Mucosa of stomach (tissue), 1 donor: ENCODE data around the gene ATAD3B.
"Not testable (repeated sequence)": the region's sequence is repeated elsewhere in the genome, so short reads cannot be mapped to it uniquely, and the experiment has no call there.

ENCODE experiments used
- H3K27me3 ChIP-seq: one replicate; pipeline ENCODE4 v1.7.0; 2013; ENCODE audit warnings: mild to moderate bottlenecking, low read length; ENCODE audit not compliant: control insufficient read depth, insufficient read depth
- H3K36me3 ChIP-seq: one replicate; pipeline ENCODE4 v1.7.0; 2013; ENCODE audit warnings: low read length; ENCODE audit not compliant: control insufficient read depth, insufficient read depth
- H3K4me1 ChIP-seq: one replicate; pipeline ENCODE4 v1.7.0; 2013; ENCODE audit warnings: mild to moderate bottlenecking, low read length; ENCODE audit not compliant: control insufficient read depth, insufficient read depth
- H3K4me3 ChIP-seq: one replicate; pipeline ENCODE4 v1.7.0; 2013; ENCODE audit warnings: low read length
- H3K9ac ChIP-seq: one replicate; pipeline ENCODE4 v1.7.0; 2013; ENCODE audit warnings: mild to moderate bottlenecking, low read length, moderate library complexity
- H3K9me3 ChIP-seq: one replicate; pipeline ENCODE4 v1.7.0; 2013; ENCODE audit warnings: mild to moderate bottlenecking, low read length, moderate library complexity; ENCODE audit not compliant: control insufficient read depth
- donor health status: Pancreatic carcinoma.

ATAD3B gene

DNA sequence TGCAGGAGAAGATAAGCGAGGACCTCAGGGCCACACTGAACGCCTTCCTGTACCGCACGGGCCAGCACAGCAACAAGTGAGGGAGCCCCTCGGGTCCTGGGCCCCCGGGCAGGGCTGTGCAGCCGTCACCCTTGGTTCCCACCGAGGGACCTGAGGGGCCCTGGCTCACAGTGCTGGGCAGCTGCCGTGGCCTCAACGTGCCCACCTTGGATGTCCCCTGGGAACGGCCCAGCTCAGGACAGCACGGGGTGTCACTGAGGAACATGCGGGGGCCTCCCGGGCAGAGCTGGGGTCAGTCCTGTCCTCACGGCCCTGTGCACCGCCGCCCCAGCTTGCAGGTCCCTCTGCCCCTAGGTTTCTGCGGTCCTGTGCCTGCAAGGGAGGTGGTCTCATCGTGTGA is 12.4 kb upstream of the ATAD3B start:
- H3K9ac ChIP-seq, H3K27me3 ChIP-seq, H3K9me3 ChIP-seq, H3K36me3 ChIP-seq, H3K4me3 ChIP-seq, H3K4me1 ChIP-seq: not testable (repeated sequence)

- not testable (repeated sequence) for H3K27me3 ChIP-seq, H3K36me3 ChIP-seq, H3K4me3 ChIP-seq, H3K4me1 ChIP-seq, H3K9me3 ChIP-seq, H3K9ac ChIP-seq
Observed at GRCh38 chr1:1459711-1460110, 11.9 kb upstream of the ATAD3B start.

GRCh38 chr1:1460540-1461130 is 10.9 kb upstream of the ATAD3B start:
- H3K4me1 ChIP-seq = peaks cover 3% of the 10 kb centered on the region
- no peak overlapping the region for H3K4me3 ChIP-seq

GRCh38 chr1:1461721-1462317 is 9.7 kb upstream of the ATAD3B start:
- Histone ChIP-seq H3K4me3 (no peak overlapping the region), H3K36me3 (no peaks in the 10 kb centered on the region), H3K4me1 (peaks cover 3% of the 10 kb centered on the region), H3K9ac (no peak overlapping the region), H3K27me3 (no peaks in the 10 kb centered on the region), H3K9me3 (no peaks in the 10 kb centered on the region)

More at GRCh38 chr1:1460540-1461130, 10.9 kb upstream of the ATAD3B start:
- no peaks in the 10 kb centered on the region for H3K27me3 ChIP-seq
- H3K9me3 ChIP-seq = no peaks in the 10 kb centered on the region
- H3K36me3 ChIP-seq = no peaks in the 10 kb centered on the region
- H3K9ac ChIP-seq = no peak overlapping the region

- Histone ChIP-seq H3K9ac (no peak overlapping the region), H3K9me3 (no peaks in the 10 kb centered on the region), H3K4me1 (peaks cover 3% of the 10 kb centered on the region), H3K36me3 (no peaks in the 10 kb centered on the region), H3K4me3 (no peak overlapping the region), H3K27me3 (no peaks in the 10 kb centered on the region)
Observed at GRCh38 chr1:1462318-1462966, 9.1 kb upstream of the ATAD3B start.

GRCh38 chr1:1463312-1463711 is 8.3 kb upstream of the ATAD3B start:
- H3K4me1 ChIP-seq = peaks cover 3% of the 10 kb centered on the region
- no peak overlapping the region for H3K4me3 ChIP-seq
- H3K27me3 ChIP-seq = no peaks in the 10 kb centered on the region
- H3K9me3 ChIP-seq = no peaks in the 10 kb centered on the region
- no peaks in the 10 kb centered on the region for H3K36me3 ChIP-seq
- H3K9ac ChIP-seq = no peak overlapping the region

GRCh38 chr1:1468196-1468985 is 3.2 kb upstream of the ATAD3B start:
- H3K9me3 ChIP-seq, H3K36me3 ChIP-seq, H3K4me3 ChIP-seq, H3K27me3 ChIP-seq, H3K4me1 ChIP-seq, H3K9ac ChIP-seq: not testable (repeated sequence)

DNA sequence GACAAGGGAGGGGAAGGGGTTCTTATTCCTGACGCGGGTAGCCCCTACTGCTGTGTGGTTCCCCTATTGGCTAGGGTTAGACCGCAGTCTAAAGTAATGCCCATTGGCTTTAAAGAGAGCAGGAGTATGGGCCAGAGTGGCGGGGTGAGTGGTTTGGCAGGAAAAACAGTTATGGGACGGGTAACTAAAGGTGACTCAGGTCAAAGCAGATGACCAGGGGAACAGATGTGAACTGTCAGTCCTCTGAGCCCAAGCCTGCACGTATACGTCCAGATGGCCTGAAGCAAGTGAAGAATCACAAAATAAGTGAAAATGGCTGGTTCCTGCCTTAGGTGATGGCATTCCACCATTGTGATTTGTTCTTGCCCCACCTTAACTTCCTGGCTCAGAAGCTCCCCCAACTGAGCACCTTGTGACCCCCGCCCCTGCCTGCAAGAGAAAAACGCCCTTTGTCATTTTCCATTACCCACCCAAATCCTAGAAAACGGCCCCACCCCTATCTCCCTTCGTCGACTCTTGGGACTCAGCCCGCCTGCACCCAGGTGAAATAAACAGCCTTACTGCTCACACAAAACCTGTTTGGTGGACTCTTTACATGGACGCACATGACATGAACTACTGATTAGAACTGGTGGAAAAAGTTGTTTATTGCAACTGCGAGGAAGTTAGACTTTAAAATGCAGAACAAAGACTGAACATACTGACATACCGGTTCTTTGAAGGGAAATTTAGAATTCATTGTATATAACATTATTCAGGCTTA is 758 bp upstream of the ATAD3B start:
- H3K27me3 ChIP-seq = no peaks in the 10 kb centered on the region
- H3K9ac ChIP-seq = peak overlapping the region; percentile 77
- peak overlapping the region; percentile 66 for H3K4me3 ChIP-seq

DNA sequence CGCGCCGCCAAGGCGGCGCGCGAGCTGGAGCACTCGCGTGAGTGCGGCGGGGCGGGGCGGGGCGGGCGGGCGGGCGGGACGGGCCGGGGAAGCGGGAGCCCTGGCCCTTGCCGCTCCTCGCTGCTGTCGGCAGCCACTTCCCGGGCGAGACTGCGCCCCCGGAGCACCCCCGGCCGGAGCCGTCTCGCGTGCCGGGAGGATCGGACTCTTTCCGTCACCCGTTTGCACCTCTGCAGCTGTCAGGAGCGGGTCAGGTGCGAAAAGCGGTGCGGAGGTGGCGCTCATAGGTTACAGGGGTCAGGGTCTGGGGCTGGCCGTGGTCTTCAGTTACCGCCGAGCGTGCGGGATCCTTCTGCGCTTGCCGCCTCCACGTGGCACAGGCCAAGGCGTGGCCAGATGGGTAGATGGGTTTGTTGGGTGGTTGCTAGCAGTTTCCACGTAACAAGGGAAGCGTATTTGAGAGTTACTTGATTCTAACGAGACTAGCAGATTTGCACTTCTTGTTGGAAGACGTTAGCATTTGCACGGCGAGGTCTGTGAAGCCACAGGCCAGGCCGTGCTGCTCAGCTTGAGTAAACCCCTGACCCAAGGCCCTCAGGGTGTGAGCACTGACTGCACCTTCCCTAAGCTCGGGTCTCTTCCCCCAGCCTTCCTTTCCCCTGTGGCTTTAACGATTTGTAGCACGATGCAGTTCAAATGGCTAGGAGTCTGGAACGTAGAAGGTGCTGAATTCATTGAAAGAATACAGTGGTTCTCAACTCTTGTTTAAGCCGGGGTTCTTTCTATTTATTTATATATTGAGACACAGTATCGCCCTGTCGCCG is 700 bp downstream of the ATAD3B start:
- not testable (repeated sequence) for H3K36me3 ChIP-seq, H3K9me3 ChIP-seq, H3K27me3 ChIP-seq, H3K4me1 ChIP-seq
- peak overlapping the region; percentile 39 for H3K9ac ChIP-seq
- H3K4me3 ChIP-seq = peak overlapping the region; percentile 19

More for the DNA sequence above, 758 bp upstream of the ATAD3B start:
- H3K4me1 ChIP-seq = peaks cover 8% of the 10 kb centered on the region
- H3K36me3 ChIP-seq = no peaks in the 10 kb centered on the region
- no peaks in the 10 kb centered on the region for H3K9me3 ChIP-seq

GRCh38 chr1:1476011-1476410 is 4.4 kb downstream of the ATAD3B start:
- not testable (repeated sequence) for H3K9ac ChIP-seq, H3K27me3 ChIP-seq, H3K4me3 ChIP-seq

DNA sequence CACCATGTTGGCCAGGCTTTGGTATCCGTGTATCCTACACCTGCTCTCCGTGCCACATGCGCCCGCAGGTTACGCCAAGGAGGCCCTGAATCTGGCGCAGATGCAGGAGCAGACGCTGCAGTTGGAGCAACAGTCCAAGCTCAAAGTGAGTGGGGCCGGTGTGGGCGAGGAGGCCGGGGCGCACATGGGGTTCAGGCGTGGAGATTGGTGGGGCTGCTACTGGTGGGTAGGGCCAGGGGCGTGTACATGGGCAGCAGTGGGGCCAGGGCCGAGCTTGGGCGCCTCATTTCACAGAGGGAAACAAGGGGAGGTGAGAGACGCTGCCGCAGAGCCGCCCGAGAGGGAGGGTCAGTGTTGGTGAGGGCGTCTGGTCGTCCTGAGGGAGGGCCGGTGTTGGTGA is 5.6 kb downstream of the ATAD3B start:
- Histone ChIP-seq H3K9ac (no peak overlapping the region), H3K27me3 (no peaks in the 10 kb centered on the region), H3K36me3 (peaks cover 7% of the 10 kb centered on the region), H3K4me1 (peaks cover 8% of the 10 kb centered on the region), H3K9me3 (no peaks in the 10 kb centered on the region), H3K4me3 (no peak overlapping the region)

More at GRCh38 chr1:1476011-1476410, 4.4 kb downstream of the ATAD3B start:
- H3K9me3 ChIP-seq, H3K36me3 ChIP-seq, H3K4me1 ChIP-seq: not testable (repeated sequence)
